HepG2 (cell line): ENCODE data around the gene VEZT. TPM values are rescaled to one million over a fixed set of nuclear protein-coding genes. Genes with fewer than 3 reads are reported as not detected.

ENCODE experiments used
- ATAC-seq: fragments of 200-7000 bp; cut with Tn5 transposase; 3 replicates; pipeline ENCODE4 v1.9.1; 2020; ENCODE audit warnings: mild to moderate bottlenecking, moderate library complexity
- BruUV-seq: library from RNA; stranded (reverse); fragments of 400-500 nt; replicated peaks from 2 replicates; lab custom pipeline; 2021; lab: Mats Ljungman, UMichigan
- CTCF ChIA-PET: fragments of 300-600 bp; formaldehyde crosslinking; extraction: SDS; loops from one replicate; lab custom pipeline; 2021; ENCODE audit warnings: low total read pairs, inconsistent platforms, low intra/inter-chr PET ratio; lab: Yijun Ruan, JAX
- POLR2A ChIA-PET: fragments of 350-600 bp; sonication (Branson Sonifier 250); formaldehyde crosslinking; loops from one replicate; lab custom pipeline; 2020; ENCODE audit warnings: antibody characterized with exemption, inconsistent platforms; lab: Yijun Ruan, JAX
- DNase-seq: peaks from one replicate; pipeline ENCODE4 v3.0.0-alpha.2; 2015; ENCODE audit warnings: low spot score
- FAIRE-seq: peaks from 3 replicates; lab custom pipeline; 2011; peaks lifted over from hg19 to GRCh38; lab: Jason Lieb, UNC
- H2AFZ ChIP-seq: one replicate; pipeline ENCODE4 v1.6.1; 2011; ENCODE audit warnings: low read length, inconsistent platforms
- H3K27ac ChIP-seq: fragments of 300-600 bp; 3 replicates; pipeline ENCODE4 v1.8.0; 2011; ENCODE audit warnings: mixed run types, mild to moderate bottlenecking, mixed read lengths, low read length, inconsistent platforms; ENCODE audit not compliant: insufficient read depth; ENCODE audit errors: extremely low read length
- H3K27me3 ChIP-seq, 2 experiments: fragments of 200-600 bp in 1 of 2; 2 replicates in 1 of 2; 3 replicates in 1 of 2; pipeline versions ENCODE4 v1.6.0 to v1.8.0; 2011; ENCODE audit warnings: low read length in 2 of 2, mild to moderate bottlenecking in 2 of 2, moderate library complexity in 2 of 2, inconsistent platforms in 1 of 2; ENCODE audit not compliant: insufficient read depth in 2 of 2, control insufficient read depth in 1 of 2
- H3K36me3 ChIP-seq, 2 experiments: fragments of 200-600 bp in 1 of 2; replicated peaks in 1 of 2; 2 replicates in 1 of 2; 3 replicates in 1 of 2; pipeline versions ENCODE4 v1.5.1 to v1.8.0; 2011; ENCODE audit warnings: low read length in 2 of 2, inconsistent platforms in 1 of 2; ENCODE audit not compliant: insufficient read depth in 2 of 2, control insufficient read depth in 1 of 2
- H3K4me1 ChIP-seq: 2 replicates; pipeline ENCODE4 v1.5.1; 2012; ENCODE audit warnings: low read length, inconsistent platforms; ENCODE audit not compliant: insufficient read depth
- H3K4me2 ChIP-seq: 2 replicates; pipeline ENCODE4 v1.6.0; 2011; ENCODE audit warnings: low read depth, low read length, inconsistent platforms
- H3K4me3 ChIP-seq, 3 experiments: fragments of 200-600 bp in 1 of 3; sonication (generic), shearing (Covaris generic) in 1 of 3; replicated peaks in 1 of 3; 2 replicates each; pipeline ENCODE4 v1.5.1; 2011 to 2016; ENCODE audit warnings: low read length in 3 of 3, inconsistent platforms in 2 of 3, low read depth in 2 of 3, mild to moderate bottlenecking in 2 of 3, control low read depth in 1 of 3, mixed read lengths in 1 of 3; ENCODE audit not compliant: insufficient read depth in 1 of 3
- H3K79me2 ChIP-seq: one replicate; pipeline ENCODE4 v1.6.1; 2011; ENCODE audit warnings: low read length, inconsistent platforms; ENCODE audit not compliant: insufficient read depth
- H3K9ac ChIP-seq: 2 replicates; pipeline ENCODE4 v1.6.0; 2011; ENCODE audit warnings: mild to moderate bottlenecking, low read depth, low read length, inconsistent platforms; ENCODE audit not compliant: insufficient read depth
- H3K9me3 ChIP-seq: 2 replicates; pipeline ENCODE4 v1.5.1; 2012; ENCODE audit warnings: mild to moderate bottlenecking, low read length
- H4K20me1 ChIP-seq: 2 replicates; pipeline ENCODE4 v1.6.0; 2011; ENCODE audit warnings: inconsistent platforms, mild to moderate bottlenecking, low read length, moderate library complexity; ENCODE audit not compliant: insufficient read depth
- AGO1 ChIP-seq: fragments of 200-400 bp; formaldehyde crosslinking; IDR thresholded peaks from 2 replicates; pipeline ENCODE4 v1.6.1; 2017; ENCODE audit warnings: mild to moderate bottlenecking, low read depth, low read length, moderate library complexity; ENCODE audit not compliant: poor library complexity, severe bottlenecking
- DNMT3B ChIP-seq: conservative IDR thresholded peaks from 2 replicates; pipeline ENCODE4 v1.6.1; 2016; ENCODE audit warnings: missing biosample characterization, control low read depth
- MEIS2 ChIP-seq: sonication (generic); formaldehyde crosslinking; IDR thresholded peaks from 2 replicates; pipeline ENCODE4 v1.9.0; 2021; ENCODE audit warnings: mild to moderate bottlenecking, missing genetic modification reagents
- STAG1 ChIP-seq: sonication (generic); formaldehyde crosslinking; IDR thresholded peaks from 2 replicates; pipeline ENCODE4 v1.4.0; 2020; ENCODE audit warnings: missing genetic modification reagents
- ZNF20 ChIP-seq: sonication (generic); formaldehyde crosslinking; IDR thresholded peaks from 2 replicates; pipeline ENCODE4 v1.4.0; 2020; ENCODE audit warnings: mild to moderate bottlenecking, moderate library complexity, missing genetic modification reagents
- ZNF205 ChIP-seq: IDR thresholded peaks from 2 replicates; pipeline ENCODE4 v1.6.1; 2018; ENCODE audit warnings: missing biosample characterization, missing genetic modification reagents
- WGBS: methylation state at CpG from one replicate; pipeline ENCODE4 v1.1.6; 2017; ENCODE audit warnings: low lambda C conversion rate; 5-methylcytosine and 5-hydroxymethylcytosine counted together
- in situ Hi-C: cut with HindIII; loops from 2 replicates; pipeline ENCODE4 v1.10.0; 2017; ENCODE audit warnings: low pct_unique_long_range_greater_than_20kb; ENCODE audit not compliant: extremely low pct_ligation_motif_present
- intact Hi-C: fragments of 100-400 bp; cut with micrococcal nuclease; formaldehyde crosslinking; loops from one replicate; pipeline ENCODE4 v1.10.0; 2022; ENCODE audit not compliant: unreplicated experiment
- polyA plus RNA-seq, 8 experiments: library from polyadenylated mRNA; depleted of rRNA in 3 of 8; stranded (reverse) in 7 of 8; unstranded in 1 of 8; fragments of >200 nt; fragmentation: Illumina TruSeq in 4 of 8; extraction: Trizol in 4 of 8; gene quantifications; 2 replicates each; pipeline versions ENCODE4 v1.2.1 to v1.2.3, GENCODE V29; 2011 to 2016; ENCODE audit warnings: low read depth in 4 of 8, missing spikeins in 1 of 8, mixed read lengths in 1 of 8; ENCODE audit not compliant: insufficient read depth in 1 of 8
- total RNA-seq, 5 experiments: library from RNA; depleted of rRNA; stranded (reverse); fragments of >200 nt; fragmentation: Illumina TruSeq; extraction: Trizol; gene quantifications; 2 replicates each; pipeline ENCODE4 v1.2.3, GENCODE V29; 2016; ENCODE audit warnings: low read depth in 1 of 5
- TF ChIP-seq, protein P1 (sequence below): sonication (generic); formaldehyde crosslinking; IDR thresholded peaks from 2 replicates; pipeline ENCODE4 v1.8.1; 2023; ENCODE audit warnings: missing genetic modification reagents, mild to moderate bottlenecking, borderline replicate concordance
- TF ChIP-seq, protein P2 (sequence below): IDR thresholded peaks from 2 replicates; pipeline ENCODE4 v1.6.1; 2016; ENCODE audit warnings: low read depth, borderline replicate concordance
- TF ChIP-seq, protein P3 (sequence below): sonication (generic); formaldehyde crosslinking; IDR thresholded peaks from 2 replicates; pipeline ENCODE4 v1.4.0; 2020; ENCODE audit warnings: mild to moderate bottlenecking, missing genetic modification reagents

The VEZT gene
- total and polyA plus RNA-seq, 2 of the 13 experiments (the other 11 are each of a cell fraction or from before 2014, with no cell fraction given) = 35.5 to 51.6 TPM

DNA sequence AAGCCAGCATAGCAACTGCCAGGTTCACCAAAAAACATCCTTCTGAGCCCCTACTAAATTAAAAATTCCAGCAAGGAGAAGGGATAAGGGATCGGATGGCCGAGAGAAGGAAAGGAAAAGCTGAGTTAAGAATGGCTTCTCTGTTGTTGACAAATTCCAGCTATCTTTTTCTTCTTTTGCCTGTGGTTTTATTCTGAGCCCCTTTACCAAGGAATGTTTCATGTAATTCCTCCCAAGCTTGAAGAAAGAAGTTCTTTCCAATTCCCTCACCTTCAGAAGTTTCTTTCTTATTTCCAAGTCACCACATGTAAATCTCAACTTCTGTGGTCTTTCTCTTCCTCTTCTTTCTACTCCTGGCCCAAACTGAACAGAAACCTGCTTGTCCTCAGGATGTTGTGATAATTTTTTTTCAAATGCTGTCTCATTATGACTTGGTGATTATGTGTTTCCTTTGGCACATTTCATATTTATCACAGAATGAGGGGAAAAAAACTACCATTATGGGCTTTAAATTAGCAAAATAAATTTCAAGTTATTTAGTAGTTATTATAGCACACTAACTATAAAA is 40.3 kb upstream of the VEZT start:
- DNase-seq (no peak), FAIRE-seq (no peak), ATAC-seq (no peak)
- TF ChIP-seq STAG1 (CRISPR knock-in tag) = no peak
- TF ChIP-seq, protein P1, sequence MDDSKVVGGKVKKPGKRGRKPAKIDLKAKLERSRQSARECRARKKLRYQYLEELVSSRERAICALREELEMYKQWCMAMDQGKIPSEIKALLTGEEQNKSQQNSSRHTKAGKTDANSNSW (CRISPR knock-in tag) = no peak
- TF ChIP-seq ZNF205 (CRISPR knock-in tag) = no peak
- no peak for TF ChIP-seq ZNF20 (CRISPR knock-in tag)
- TF ChIP-seq AGO1 = no peak
- TF ChIP-seq, protein P2, sequence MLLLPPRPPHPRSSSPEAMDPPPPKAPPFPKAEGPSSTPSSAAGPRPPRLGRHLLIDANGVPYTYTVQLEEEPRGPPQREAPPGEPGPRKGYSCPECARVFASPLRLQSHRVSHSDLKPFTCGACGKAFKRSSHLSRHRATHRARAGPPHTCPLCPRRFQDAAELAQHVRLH (CRISPR knock-in tag) = no peak
- TF ChIP-seq MEIS2 (CRISPR knock-in tag) = no peak
- TF ChIP-seq, protein P3, sequence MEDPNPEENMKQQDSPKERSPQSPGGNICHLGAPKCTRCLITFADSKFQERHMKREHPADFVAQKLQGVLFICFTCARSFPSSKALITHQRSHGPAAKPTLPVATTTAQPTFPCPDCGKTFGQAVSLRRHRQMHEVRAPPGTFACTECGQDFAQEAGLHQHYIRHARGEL (CRISPR knock-in tag) = no peak
- TF ChIP-seq DNMT3B = no peak
- no peaks in the 10 kb centered on the region for H3K27me3 ChIP-seq
- no peak overlapping the region for H2AFZ ChIP-seq
- ChIA-PET POLR2A (no interaction called here), CTCF (no interaction called here)
- intact Hi-C loops = no loop called here
- H3K4me1 ChIP-seq = no peaks in the 10 kb centered on the region
- H3K9me3 ChIP-seq = no peaks in the 10 kb centered on the region
- no peak overlapping the region for H3K27ac ChIP-seq
- 88% methylated on average over 2 of the region's 2 CpGs for WGBS
- BruUV-seq = no TSS peak
- H3K36me3 ChIP-seq = peaks cover 0 to 1% of the 10 kb centered on the region in 2 experiments; a peak in 1 of 5 replicates
- H3K79me2 ChIP-seq = no peaks in the 10 kb centered on the region
- no peaks in the 10 kb centered on the region for H4K20me1 ChIP-seq
- H3K9ac ChIP-seq = no peak overlapping the region
- H3K4me2 ChIP-seq = no peak overlapping the region
- in situ Hi-C loops = no loop called here
- H3K4me3 ChIP-seq = no peak overlapping the region
